ENCODE results near the gene THOC3. TPM values are rescaled to one million over a fixed set of nuclear protein-coding genes. Genes with fewer than 3 reads are reported as not detected.
"Not testable (repeated sequence)": the region's sequence is repeated elsewhere in the genome, so short reads cannot be mapped to it uniquely, and the experiment has no call there.

Gene THOC3
- total and polyA plus RNA-seq, 2 donors (not counting 1 experiment from before 2014, with no cell fraction given), result 30.9 to 31.7 TPM

- H4K20me1 ChIP-seq (ENCODE audit: control insufficient read depth, insufficient read depth, low read length, poor library complexity, severe bottlenecking); H3K27me3 Mint-ChIP-seq; H3K27ac ChIP-seq (ENCODE audit: low read length in 2 of 2); H3K4me1 Mint-ChIP-seq; POLR2A ChIA-PET; H3K9me3 ChIP-seq (ENCODE audit: control extremely low read depth in 1 of 3, control insufficient read depth in 2 of 3, insufficient read depth in 1 of 3, low read length in 2 of 3); DNase-seq; H3K9me3 Mint-ChIP-seq (ENCODE audit: insufficient read depth); H3K9ac ChIP-seq (ENCODE audit: low read length); CTCF ChIA-PET; H3K4me2 ChIP-seq (replicated peaks; ENCODE audit: low read depth, low read length, poor library complexity, severe bottlenecking); H3K27ac Mint-ChIP-seq; H3K79me2 ChIP-seq (ENCODE audit: control insufficient read depth, insufficient read depth, low read length); intact Hi-C loops (cut with micrococcal nuclease); H3K36me3 ChIP-seq (replicated peaks in 1 of 2; ENCODE audit: control extremely low read depth in 1 of 2, control insufficient read depth in 1 of 2, extremely low read depth in 1 of 2, insufficient read depth in 2 of 2, low read length in 1 of 2); ATAC-seq (ENCODE audit: low read depth); H3K27me3 ChIP-seq (replicated peaks in 1 of 4; ENCODE audit: control extremely low read depth in 1 of 4, control insufficient read depth in 3 of 4, insufficient read depth in 4 of 4, low read length in 3 of 4); H2AFZ ChIP-seq (ENCODE audit: insufficient read depth, low read depth, low read length, poor library complexity, severe bottlenecking); H3K4me1 ChIP-seq (ENCODE audit: control insufficient read depth in 2 of 2, insufficient read depth in 2 of 2, low read length in 2 of 2); H3K4me3 ChIP-seq (ENCODE audit: control extremely low read depth in 1 of 5, extremely low read depth in 1 of 5, insufficient read depth in 1 of 5, low read depth in 2 of 5, low read length in 4 of 5); H3K4me3 Mint-ChIP-seq: not testable (repeated sequence)
- WGBS (ENCODE audit: insufficient coverage), result 86% methylated on average over 1 of the region's 4 CpGs
Measured at GRCh38 chr5:175925106-175925505, 43.0 kb downstream of the THOC3 start.

GRCh38 chr5:175922192-175922885 lies 45.8 kb downstream of the THOC3 start:
- no peak overlapping the region for H3K27ac ChIP-seq (ENCODE audit: low read length in 2 of 2)
- no peaks in the 10 kb centered on the region for H3K9me3 ChIP-seq (ENCODE audit: control extremely low read depth in 1 of 3, control insufficient read depth in 2 of 3, insufficient read depth in 1 of 3, low read length in 2 of 3)
- H3K4me2 ChIP-seq (replicated peaks; ENCODE audit: low read depth, low read length, poor library complexity, severe bottlenecking), result no peak overlapping the region
- no peaks in the 10 kb centered on the region for H3K27me3 ChIP-seq (replicated peaks in 1 of 4; ENCODE audit: control extremely low read depth in 1 of 4, control insufficient read depth in 3 of 4, insufficient read depth in 4 of 4, low read length in 3 of 4)
- H3K9ac ChIP-seq (ENCODE audit: low read length), result no peak overlapping the region
- DNase-seq (no peak), ATAC-seq (ENCODE audit: low read depth) (no peak)
- H2AFZ ChIP-seq (ENCODE audit: insufficient read depth, low read depth, low read length, poor library complexity, severe bottlenecking), result no peak overlapping the region
- Mint-ChIP-seq H3K9me3 (ENCODE audit: insufficient read depth) (no peaks in the 10 kb centered on the region), H3K4me1 (no peaks in the 10 kb centered on the region), H3K27me3 (no peaks in the 10 kb centered on the region), H3K4me3 (no peak overlapping the region), H3K27ac (no peak overlapping the region)
- H4K20me1 ChIP-seq (ENCODE audit: control insufficient read depth, insufficient read depth, low read length, poor library complexity, severe bottlenecking), result no peaks in the 10 kb centered on the region
- no peaks in the 10 kb centered on the region for H3K4me1 ChIP-seq (ENCODE audit: control insufficient read depth in 2 of 2, insufficient read depth in 2 of 2, low read length in 2 of 2)
- TF ChIP-seq EZH2 (IDR thresholded peaks at IDR 0.05; ENCODE audit: borderline replicate concordance, insufficient read depth, low read depth, low read length, poor library complexity, severe bottlenecking) (no peak), CTCF (IDR thresholded peaks at IDR 0.05) (no peak)
- POLR2A ChIA-PET, result no interaction called here
- CTCF ChIA-PET, result no interaction called here
- H3K79me2 ChIP-seq (ENCODE audit: control insufficient read depth, insufficient read depth, low read length), result no peaks in the 10 kb centered on the region
- no peak overlapping the region for H3K4me3 ChIP-seq (ENCODE audit: control extremely low read depth in 1 of 5, extremely low read depth in 1 of 5, insufficient read depth in 1 of 5, low read depth in 2 of 5, low read length in 4 of 5)
- 98% methylated on average over 3 of the region's 3 CpGs for WGBS (ENCODE audit: insufficient coverage)
- intact Hi-C loops (cut with micrococcal nuclease), result no loop called here
- H3K36me3 ChIP-seq (replicated peaks in 1 of 2; ENCODE audit: control extremely low read depth in 1 of 2, control insufficient read depth in 1 of 2, extremely low read depth in 1 of 2, insufficient read depth in 2 of 2, low read length in 1 of 2), result peaks cover 0 to 3% of the 10 kb centered on the region in 2 experiments

Measured in B cell (primary cell).